ENCODE data around the gene MRPL23. TPM values are rescaled to one million over a fixed set of nuclear protein-coding genes. Genes with fewer than 3 reads are reported as not detected.

MRPL23 gene
- total and polyA plus RNA-seq, 2 of the 8 experiments (the other 6 are each of a cell fraction or from before 2014, with no cell fraction given): 86.4 to 244 TPM

GRCh38 chr11:1917523-1918435 is 29.4 kb upstream of the MRPL23 start:
- H2BK15ac ChIP-seq (ENCODE audit: low read length): no peak overlapping the region
- H3K4me3 ChIP-seq (ENCODE audit: extremely low read depth in 1 of 4, insufficient read depth in 2 of 4, low read depth in 3 of 4, low read length in 4 of 4): no peak overlapping the region
- FAIRE-seq: no peak
- no peak overlapping the region for H4K5ac ChIP-seq (ENCODE audit: insufficient read length, low read depth, low read length)
- H3K4me1 ChIP-seq (replicated peaks in 1 of 4; ENCODE audit: control insufficient read depth in 3 of 4, insufficient read depth in 4 of 4, low read length in 3 of 4): peaks cover 0 to 3% (median 3%) of the 10 kb centered on the region in 4 experiments; a peak in 4 of 7 replicates
- WGBS, 2 experiments (ENCODE audit: extremely low coverage in 1 of 2, insufficient coverage in 1 of 2, insufficient read length in 1 of 2, insufficient replicate concordance in 2 of 2, low coverage in 1 of 2, low lambda C conversion rate in 2 of 2, missing lambda C conversion rate in 1 of 2): 81% methylated on average over 29 of the region's 34 CpGs; no CpG with 5 or more reads in 1 of the 2 experiments
- H3K79me2 ChIP-seq (ENCODE audit: control insufficient read depth in 1 of 2, insufficient read depth in 2 of 2, low read length in 2 of 2): no peaks in the 10 kb centered on the region
- no peak overlapping the region for H2BK5ac ChIP-seq (ENCODE audit: low read depth, low read length)
- no peak overlapping the region for H3K9ac ChIP-seq (replicated peaks in 1 of 4; ENCODE audit: extremely low read depth in 1 of 4, low read depth in 3 of 4, low read length in 3 of 4)
- no peak overlapping the region for H3K56ac ChIP-seq (replicated peaks; ENCODE audit: insufficient read length, low read depth, low read length)
- H3K23ac ChIP-seq (ENCODE audit: insufficient read length): no peak overlapping the region
- no peak overlapping the region for H2AFZ ChIP-seq (ENCODE audit: low read length)
- H3K27me3 ChIP-seq (replicated peaks in 1 of 4; ENCODE audit: control insufficient read depth in 3 of 4, extremely low read depth in 1 of 4, insufficient read depth in 3 of 4, low read length in 3 of 4): no peaks in the 10 kb centered on the region
- DNase-seq (ENCODE audit: low read depth in 1 of 2, low spot score in 2 of 2): no peak
- H3K18ac ChIP-seq (ENCODE audit: extremely low read depth, low read length): no peak overlapping the region
- H3K36me3 ChIP-seq (ENCODE audit: control insufficient read depth in 2 of 4, insufficient read depth in 4 of 4, low read length in 3 of 4): no peaks in the 10 kb centered on the region
- no peak for TF ChIP-seq CREB1 (IDR thresholded peaks at IDR 0.05)
- TF ChIP-seq CTCF (IDR thresholded peaks at IDR 0.05; ENCODE audit: control extremely low read depth in 1 of 3, insufficient read depth in 1 of 3, low read depth in 1 of 3, low read length in 3 of 3): peak; percentile 74 to 80 (median 77)
- no peak for TF ChIP-seq RFX5 (IDR thresholded peaks at IDR 0.05; ENCODE audit: borderline replicate concordance, low read depth, low read length)
- no peak for TF ChIP-seq TCF12 (IDR thresholded peaks at IDR 0.05; ENCODE audit: low read depth, low read length)
- TF ChIP-seq E2F6 (IDR thresholded peaks at IDR 0.05): no peak
- TF ChIP-seq RAD21 (IDR thresholded peaks at IDR 0.05 in 1 of 2, conservative IDR thresholded peaks at IDR 0.05 in 1 of 2; ENCODE audit: low read depth in 2 of 2, low read length in 2 of 2): peak; percentile 52 to 68
- TF ChIP-seq SIX5 (IDR thresholded peaks at IDR 0.05; ENCODE audit: low read depth, low read length): no peak
- peaks cover 5% of the 10 kb centered on the region; the same call in 1 of the 2 replicates for H3K23me2 ChIP-seq (ENCODE audit: low read depth, low read length)
- ChIA-PET POLR2A (ENCODE audit: partially characterized antibody) (no interaction called here), CTCF (ENCODE audit: partially characterized antibody) (interaction anchor here (0.6 to 4.4 kb wide), 36 partner anchors 9 to 968 kb away, joined by 3 to 47 read pairs (median 4); partner anchors contain the start of genes PRR33 and SYT8)
- no peak overlapping the region for H3K14ac ChIP-seq (ENCODE audit: insufficient read length)
- no peak overlapping the region for H3K27ac ChIP-seq (ENCODE audit: low read depth, low read length)
- H3K4me2 ChIP-seq (ENCODE audit: insufficient read depth in 1 of 2, low read depth in 2 of 2, low read length in 2 of 2): no peak overlapping the region
- H2BK12ac ChIP-seq (ENCODE audit: low read depth, low read length): no peak overlapping the region
- no peak overlapping the region for H2AK5ac ChIP-seq (ENCODE audit: low read depth, low read length)
- peaks cover 0 to 2% of the 10 kb centered on the region in 2 experiments for H4K20me1 ChIP-seq (replicated peaks in 1 of 2; ENCODE audit: control insufficient read depth in 1 of 2, insufficient read depth in 2 of 2, low read length in 2 of 2)
- H3K79me1 ChIP-seq (ENCODE audit: low read depth, low read length): no peaks in the 10 kb centered on the region
- H2BK20ac ChIP-seq (ENCODE audit: low read length): no peak overlapping the region
- H2BK120ac ChIP-seq (replicated peaks; ENCODE audit: low read depth, low read length): no peak overlapping the region
- no peak overlapping the region for H4K91ac ChIP-seq (replicated peaks; ENCODE audit: insufficient read length, low read length)
- H4K8ac ChIP-seq (ENCODE audit: extremely low read depth, insufficient read depth, low read length): peak overlapping the region; percentile 77
- H3K9me3 ChIP-seq (ENCODE audit: insufficient read depth in 2 of 2, low read depth in 1 of 2, low read length in 1 of 2): no peaks in the 10 kb centered on the region
- H3K4ac ChIP-seq (replicated peaks; ENCODE audit: insufficient read length, low read depth, low read length): no peak overlapping the region

All from H1 (cell line).